RWPE2 (cell line): Measurements from ENCODE around the gene SERPINB4.

Experiments used
- ATAC-seq: fragments of 200-7000 bp; cut with Tn5 transposase; 3 replicates; pipeline ENCODE4 v1.9.1; 2021; ENCODE audit warnings: low read depth
- DNase-seq: peaks from one replicate; pipeline ENCODE4 v3.0.0-alpha.2; 2020; ENCODE audit warnings: low spot score
- H3K27ac ChIP-seq: fragments of 450-650 bp; 2 replicates; pipeline ENCODE4 v1.5.1; 2017; ENCODE audit warnings: mild to moderate bottlenecking; ENCODE audit not compliant: poor library complexity, severe bottlenecking
- H3K27me3 ChIP-seq: fragments of 250-450 bp; sonication (Bioruptor Pico); 2 replicates; pipeline ENCODE4 v1.5.1; 2021; ENCODE audit warnings: mild to moderate bottlenecking, moderate library complexity; ENCODE audit not compliant: insufficient read depth, poor library complexity, severe bottlenecking
- H3K36me3 ChIP-seq: fragments of 250-450 bp; sonication (Bioruptor Pico); 2 replicates; pipeline ENCODE4 v1.5.1; 2020; ENCODE audit warnings: low read depth, mild to moderate bottlenecking, moderate library complexity
- H3K4me1 ChIP-seq: fragments of 250-450 bp; sonication (Bioruptor Pico); 2 replicates; pipeline ENCODE4 v1.5.1; 2021; ENCODE audit warnings: mild to moderate bottlenecking, moderate library complexity; ENCODE audit not compliant: insufficient read depth, poor library complexity, severe bottlenecking
- H3K4me3 ChIP-seq: fragments of 250-450 bp; sonication (Bioruptor Pico); 2 replicates; pipeline ENCODE4 v1.5.1; 2021; ENCODE audit warnings: mild to moderate bottlenecking, moderate library complexity; ENCODE audit not compliant: severe bottlenecking
- H3K9me3 ChIP-seq: fragments of 250-450 bp; sonication (Bioruptor Pico); 2 replicates; pipeline ENCODE4 v1.5.1; 2021; ENCODE audit warnings: mild to moderate bottlenecking, moderate library complexity; ENCODE audit not compliant: severe bottlenecking
- TF ChIP-seq, protein P1 (sequence below): fragments of 450-650 bp; IDR thresholded peaks from one replicate; pipeline ENCODE4 v1.5.1; 2017; ENCODE audit warnings: mild to moderate bottlenecking, moderate library complexity; ENCODE audit not compliant: poor library complexity, severe bottlenecking

SERPINB4 gene

DNA sequence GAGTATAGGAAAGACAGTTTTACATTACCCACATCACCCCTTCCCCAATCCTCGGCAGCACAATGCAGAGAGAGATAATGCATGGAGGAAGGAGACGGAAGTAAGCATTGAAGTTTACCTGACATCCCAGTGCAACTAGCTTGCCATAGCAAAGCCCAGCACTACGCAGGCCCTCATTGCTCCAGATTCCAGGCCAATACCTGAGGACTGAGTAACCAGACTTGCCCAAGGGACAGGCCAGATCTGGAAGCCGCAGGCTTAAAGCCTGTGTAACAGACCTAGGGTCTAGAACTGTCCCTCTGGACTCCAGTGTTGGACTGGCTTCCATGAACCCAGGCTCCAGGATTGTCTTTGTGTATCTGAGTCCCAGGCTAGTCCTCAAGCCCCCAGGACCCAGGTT is 17.6 kb downstream of the SERPINB4 start:
- H3K27ac ChIP-seq: no peak overlapping the region
- no peaks in the 10 kb centered on the region for H3K27me3 ChIP-seq
- no peak overlapping the region for H3K4me3 ChIP-seq
- ATAC-seq (no peak), DNase-seq (no peak)
- H3K4me1 ChIP-seq: no peaks in the 10 kb centered on the region
- no peaks in the 10 kb centered on the region for H3K36me3 ChIP-seq
- TF ChIP-seq, protein P1, sequence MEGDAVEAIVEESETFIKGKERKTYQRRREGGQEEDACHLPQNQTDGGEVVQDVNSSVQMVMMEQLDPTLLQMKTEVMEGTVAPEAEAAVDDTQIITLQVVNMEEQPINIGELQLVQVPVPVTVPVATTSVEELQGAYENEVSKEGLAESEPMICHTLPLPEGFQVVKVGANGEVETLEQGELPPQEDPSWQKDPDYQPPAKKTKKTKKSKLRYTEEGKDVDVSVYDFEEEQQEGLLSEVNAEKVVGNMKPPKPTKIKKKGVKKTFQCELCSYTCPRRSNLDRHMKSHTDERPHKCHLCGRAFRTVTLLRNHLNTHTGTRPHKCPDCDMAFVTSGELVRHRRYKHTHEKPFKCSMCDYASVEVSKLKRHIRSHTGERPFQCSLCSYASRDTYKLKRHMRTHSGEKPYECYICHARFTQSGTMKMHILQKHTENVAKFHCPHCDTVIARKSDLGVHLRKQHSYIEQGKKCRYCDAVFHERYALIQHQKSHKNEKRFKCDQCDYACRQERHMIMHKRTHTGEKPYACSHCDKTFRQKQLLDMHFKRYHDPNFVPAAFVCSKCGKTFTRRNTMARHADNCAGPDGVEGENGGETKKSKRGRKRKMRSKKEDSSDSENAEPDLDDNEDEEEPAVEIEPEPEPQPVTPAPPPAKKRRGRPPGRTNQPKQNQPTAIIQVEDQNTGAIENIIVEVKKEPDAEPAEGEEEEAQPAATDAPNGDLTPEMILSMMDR: no peak
- no peaks in the 10 kb centered on the region for H3K9me3 ChIP-seq

DNA sequence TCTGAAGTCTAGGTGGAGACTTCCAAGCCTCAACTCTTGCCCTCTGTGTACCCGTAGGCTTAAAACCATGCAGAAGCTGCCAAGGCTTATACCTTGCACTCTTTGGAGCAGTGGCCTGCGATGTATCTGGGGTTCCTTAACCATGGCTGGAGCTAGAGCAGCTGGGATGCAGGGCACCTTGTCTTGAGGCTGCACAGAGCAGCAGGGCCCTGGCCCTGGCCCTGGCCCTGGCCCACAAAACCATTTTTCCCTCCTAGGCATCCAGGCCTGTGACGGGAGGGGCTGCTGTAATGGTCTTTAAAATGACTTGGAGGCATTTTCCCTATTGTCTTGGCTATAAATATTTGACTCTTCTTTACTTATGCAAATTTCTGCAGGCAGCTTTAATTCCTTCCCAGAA is 19.2 kb downstream of the SERPINB4 start:
- Histone ChIP-seq H3K27ac (no peak overlapping the region), H3K36me3 (no peaks in the 10 kb centered on the region), H3K27me3 (no peaks in the 10 kb centered on the region), H3K4me1 (no peaks in the 10 kb centered on the region), H3K4me3 (no peak overlapping the region), H3K9me3 (no peaks in the 10 kb centered on the region)
- ATAC-seq (no peak), DNase-seq (no peak)
- TF ChIP-seq, protein P1: no peak

DNA sequence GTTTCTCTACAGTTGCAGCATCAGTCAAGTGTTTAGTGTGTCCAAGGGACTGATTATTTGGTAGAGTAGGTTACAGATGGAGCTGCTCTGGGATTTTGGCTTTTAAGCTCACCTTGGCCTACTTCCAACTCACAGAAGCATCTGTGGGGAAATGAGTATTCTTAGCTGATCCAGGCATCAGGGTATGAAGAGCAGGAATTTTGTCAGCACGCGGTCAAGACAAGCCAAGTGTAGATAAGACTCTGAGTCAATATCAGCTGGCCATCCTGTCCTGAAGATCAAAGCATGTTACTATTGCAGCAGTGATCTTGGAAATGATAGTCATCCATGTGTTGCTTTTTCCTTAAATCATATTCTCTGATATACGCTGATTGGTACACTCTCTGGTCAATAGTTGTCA is 24.4 kb downstream of the SERPINB4 start:
- Histone ChIP-seq H3K27me3 (no peaks in the 10 kb centered on the region), H3K9me3 (no peaks in the 10 kb centered on the region), H3K36me3 (no peaks in the 10 kb centered on the region), H3K4me3 (no peak overlapping the region), H3K27ac (no peak overlapping the region), H3K4me1 (no peaks in the 10 kb centered on the region)
- TF ChIP-seq, protein P1: no peak
- DNase-seq: no peak
- no peak for ATAC-seq

DNA sequence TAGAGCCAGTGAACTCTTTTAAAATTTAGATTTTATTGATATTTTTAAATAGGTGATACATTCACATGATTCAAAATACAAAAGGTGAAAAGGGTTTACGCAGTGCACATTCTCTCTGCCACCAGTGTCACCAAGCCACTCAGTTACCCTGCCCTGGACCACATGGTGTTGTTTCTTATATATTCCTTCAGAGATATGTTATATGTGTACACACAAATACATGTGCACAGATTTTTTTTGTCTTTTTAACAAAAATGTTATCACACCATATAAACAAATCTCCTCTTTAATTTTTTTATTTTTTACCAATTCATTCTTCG is 26.2 kb downstream of the SERPINB4 start:
- no peak overlapping the region for H3K27ac ChIP-seq
- H3K4me1 ChIP-seq: no peaks in the 10 kb centered on the region
- H3K27me3 ChIP-seq: no peaks in the 10 kb centered on the region
- no peaks in the 10 kb centered on the region for H3K36me3 ChIP-seq
- ATAC-seq (no peak), DNase-seq (no peak)
- no peaks in the 10 kb centered on the region for H3K9me3 ChIP-seq
- TF ChIP-seq, protein P1: no peak
- H3K4me3 ChIP-seq: no peak overlapping the region

DNA sequence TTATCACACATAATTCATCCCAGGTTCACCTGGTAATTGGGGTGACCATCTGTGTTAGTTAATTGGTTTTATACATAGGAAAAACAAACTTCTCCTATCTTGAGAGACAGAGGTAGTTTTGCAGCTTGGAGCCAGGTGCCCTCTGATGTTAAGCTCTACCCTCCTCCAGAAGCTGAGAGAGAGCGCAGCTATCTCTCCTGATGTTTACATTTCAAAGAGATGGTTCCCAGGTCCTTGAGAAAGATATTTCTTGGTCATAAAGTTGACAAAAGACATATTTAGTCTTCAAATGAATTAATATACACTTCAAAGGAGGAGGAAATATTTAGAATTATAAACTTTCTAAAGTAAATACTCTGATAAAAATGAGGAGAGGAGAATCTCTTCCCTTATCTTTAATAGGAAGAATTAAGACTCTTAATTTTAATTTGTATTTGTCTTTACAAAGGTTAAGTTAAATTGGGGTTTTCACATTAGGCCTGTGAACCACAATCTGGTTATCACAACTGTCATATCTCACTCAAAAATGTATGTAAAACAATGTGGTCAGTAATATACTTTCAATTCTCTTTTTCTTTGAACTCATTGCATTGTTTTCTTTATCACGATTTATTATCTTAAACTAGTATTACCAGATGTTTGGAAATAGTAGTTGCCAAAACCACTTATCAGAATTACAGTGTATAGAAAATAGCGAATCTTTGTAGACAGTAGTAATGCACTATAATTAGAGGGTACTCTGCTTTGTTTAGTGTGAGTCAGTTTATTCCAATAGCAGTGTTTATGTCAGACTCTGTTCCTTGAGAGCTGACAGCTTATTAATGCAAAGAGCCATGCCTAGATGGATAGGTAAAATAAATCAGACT is 26.8 kb downstream of the SERPINB4 start:
- no peak for DNase-seq
- no peak for ATAC-seq
- Histone ChIP-seq H3K36me3 (no peaks in the 10 kb centered on the region), H3K27me3 (no peaks in the 10 kb centered on the region), H3K4me1 (no peaks in the 10 kb centered on the region), H3K27ac (no peak overlapping the region), H3K9me3 (no peaks in the 10 kb centered on the region), H3K4me3 (no peak overlapping the region)
- TF ChIP-seq, protein P1: no peak
